BLaER1 (cell line): ENCODE data around the gene DPP10.

Source experiments
- H3K27ac ChIP-seq: shearing (Covaris generic); formaldehyde crosslinking; 2 replicates; pipeline ENCODE4 v1.8.1; 2022
- H3K27me3 ChIP-seq: shearing (Covaris generic); formaldehyde crosslinking; 2 replicates; pipeline ENCODE4 v1.8.1; 2022
- H3K36me3 ChIP-seq: shearing (Covaris generic); formaldehyde crosslinking; 2 replicates; pipeline ENCODE4 v1.8.1; 2022
- H3K4me1 ChIP-seq: shearing (Covaris generic); formaldehyde crosslinking; 2 replicates; pipeline ENCODE4 v1.8.1; 2022
- H3K4me2 ChIP-seq: shearing (Covaris generic); formaldehyde crosslinking; 2 replicates; pipeline ENCODE4 v1.8.1; 2022
- H3K4me3 ChIP-seq: shearing (Covaris generic); formaldehyde crosslinking; 2 replicates; pipeline ENCODE4 v1.8.1; 2022
- H3K9ac ChIP-seq: shearing (Covaris generic); formaldehyde crosslinking; 2 replicates; pipeline ENCODE4 v1.8.1; 2022
- H3K9me3 ChIP-seq: shearing (Covaris generic); formaldehyde crosslinking; 2 replicates; pipeline ENCODE4 v1.8.1; 2022
- H4K20me1 ChIP-seq: shearing (Covaris generic); formaldehyde crosslinking; 2 replicates; pipeline ENCODE4 v1.8.1; 2022
- Cebpa-rat ChIP-seq: shearing (Covaris generic); IDR thresholded peaks from 2 replicates; pipeline ENCODE4 v1.8.1; 2022

Gene DPP10

GRCh38 chr2:115654362-115654761 is 1211.9 kb downstream of the DPP10 start:
- no peak overlapping the region for H3K27ac ChIP-seq
- H3K4me2 ChIP-seq, result no peak overlapping the region
- no peaks in the 10 kb centered on the region for H3K27me3 ChIP-seq
- TF ChIP-seq Cebpa-rat, result no peak
- no peaks in the 10 kb centered on the region for H3K4me1 ChIP-seq
- H3K36me3 ChIP-seq, result no peaks in the 10 kb centered on the region
- no peak overlapping the region for H3K9ac ChIP-seq
- H4K20me1 ChIP-seq, result no peaks in the 10 kb centered on the region
- no peaks in the 10 kb centered on the region for H3K9me3 ChIP-seq
- H3K4me3 ChIP-seq, result no peak overlapping the region

- no peak for TF ChIP-seq Cebpa-rat
- Histone ChIP-seq H3K4me2 (no peak overlapping the region), H3K27ac (no peak overlapping the region), H3K27me3 (no peaks in the 10 kb centered on the region), H3K36me3 (no peaks in the 10 kb centered on the region), H3K4me1 (no peaks in the 10 kb centered on the region), H3K9me3 (peaks cover 14% of the 10 kb centered on the region), H4K20me1 (no peaks in the 10 kb centered on the region), H3K9ac (no peak overlapping the region), H3K4me3 (no peak overlapping the region)
Measured at GRCh38 chr2:115678129-115678528, 1235.7 kb downstream of the DPP10 start.

GRCh38 chr2:115684345-115684744 is 1241.9 kb downstream of the DPP10 start:
- no peaks in the 10 kb centered on the region for H3K27me3 ChIP-seq
- H3K4me3 ChIP-seq, result no peak overlapping the region
- no peaks in the 10 kb centered on the region for H3K4me1 ChIP-seq
- H4K20me1 ChIP-seq, result no peaks in the 10 kb centered on the region
- no peak overlapping the region for H3K9ac ChIP-seq
- H3K4me2 ChIP-seq, result no peak overlapping the region
- no peaks in the 10 kb centered on the region for H3K9me3 ChIP-seq
- no peaks in the 10 kb centered on the region for H3K36me3 ChIP-seq
- TF ChIP-seq Cebpa-rat, result no peak
- no peak overlapping the region for H3K27ac ChIP-seq

- H3K27ac ChIP-seq, result no peak overlapping the region
- H3K4me2 ChIP-seq, result no peak overlapping the region
- TF ChIP-seq Cebpa-rat, result no peak
- no peak overlapping the region for H3K4me3 ChIP-seq
- H3K36me3 ChIP-seq, result no peaks in the 10 kb centered on the region
- H3K9ac ChIP-seq, result no peak overlapping the region
- no peaks in the 10 kb centered on the region for H3K4me1 ChIP-seq
- no peaks in the 10 kb centered on the region for H4K20me1 ChIP-seq
- H3K9me3 ChIP-seq, result peaks cover 4% of the 10 kb centered on the region; the same call in 1 of the 2 replicates
- H3K27me3 ChIP-seq, result no peaks in the 10 kb centered on the region
Measured at GRCh38 chr2:115691409-115691808, 1249.0 kb downstream of the DPP10 start.

GRCh38 chr2:115694651-115695050 is 1252.2 kb downstream of the DPP10 start:
- H3K4me2 ChIP-seq, result no peak overlapping the region
- H3K36me3 ChIP-seq, result no peaks in the 10 kb centered on the region
- H3K27me3 ChIP-seq, result no peaks in the 10 kb centered on the region
- H3K9ac ChIP-seq, result no peak overlapping the region
- no peak for TF ChIP-seq Cebpa-rat
- peaks cover 4% of the 10 kb centered on the region; the same call in 1 of the 2 replicates for H3K9me3 ChIP-seq
- H4K20me1 ChIP-seq, result no peaks in the 10 kb centered on the region
- no peak overlapping the region for H3K4me3 ChIP-seq
- H3K27ac ChIP-seq, result no peak overlapping the region
- no peaks in the 10 kb centered on the region for H3K4me1 ChIP-seq

GRCh38 chr2:115733190-115733775 is 1290.8 kb downstream of the DPP10 start:
- peaks cover 43% of the 10 kb centered on the region for H3K4me1 ChIP-seq
- no peaks in the 10 kb centered on the region for H4K20me1 ChIP-seq
- peak overlapping the region; percentile 65 for H3K4me2 ChIP-seq
- TF ChIP-seq Cebpa-rat, result no peak
- H3K27ac ChIP-seq, result no peak overlapping the region
- H3K4me3 ChIP-seq, result no peak overlapping the region
- no peaks in the 10 kb centered on the region for H3K36me3 ChIP-seq
- H3K9ac ChIP-seq, result no peak overlapping the region
- no peaks in the 10 kb centered on the region for H3K27me3 ChIP-seq
- no peaks in the 10 kb centered on the region for H3K9me3 ChIP-seq

- Histone ChIP-seq H3K4me1 (peaks cover 20% of the 10 kb centered on the region), H3K9me3 (no peaks in the 10 kb centered on the region), H3K36me3 (no peaks in the 10 kb centered on the region), H3K27ac (no peak overlapping the region), H3K27me3 (no peaks in the 10 kb centered on the region), H4K20me1 (no peaks in the 10 kb centered on the region), H3K4me3 (no peak overlapping the region), H3K4me2 (no peak overlapping the region), H3K9ac (no peak overlapping the region)
- TF ChIP-seq Cebpa-rat, result no peak
Measured at GRCh38 chr2:115738111-115738510, 1295.7 kb downstream of the DPP10 start.

- Histone ChIP-seq H3K27me3 (no peaks in the 10 kb centered on the region), H4K20me1 (no peaks in the 10 kb centered on the region), H3K4me2 (no peak overlapping the region), H3K9ac (no peak overlapping the region), H3K36me3 (no peaks in the 10 kb centered on the region), H3K4me1 (peaks cover 5% of the 10 kb centered on the region; the same call in 1 of the 2 replicates), H3K9me3 (no peaks in the 10 kb centered on the region), H3K27ac (no peak overlapping the region), H3K4me3 (no peak overlapping the region)
- TF ChIP-seq Cebpa-rat, result no peak
Measured at GRCh38 chr2:115739574-115739973, 1297.1 kb downstream of the DPP10 start.

- Histone ChIP-seq H3K27ac (no peak overlapping the region), H4K20me1 (no peaks in the 10 kb centered on the region), H3K4me1 (no peaks in the 10 kb centered on the region), H3K9ac (no peak overlapping the region), H3K4me2 (no peak overlapping the region), H3K4me3 (no peak overlapping the region), H3K36me3 (no peaks in the 10 kb centered on the region), H3K9me3 (no peaks in the 10 kb centered on the region), H3K27me3 (no peaks in the 10 kb centered on the region)
- TF ChIP-seq Cebpa-rat, result no peak
Measured at GRCh38 chr2:115746151-115746550, 1303.7 kb downstream of the DPP10 start.

- no peak for TF ChIP-seq Cebpa-rat
- no peak overlapping the region for H3K4me3 ChIP-seq
- H3K36me3 ChIP-seq, result no peaks in the 10 kb centered on the region
- H3K27ac ChIP-seq, result no peak overlapping the region
- H3K4me2 ChIP-seq, result no peak overlapping the region
- no peaks in the 10 kb centered on the region for H3K27me3 ChIP-seq
- no peak overlapping the region for H3K9ac ChIP-seq
- no peaks in the 10 kb centered on the region for H3K4me1 ChIP-seq
- H4K20me1 ChIP-seq, result no peaks in the 10 kb centered on the region
- H3K9me3 ChIP-seq, result no peaks in the 10 kb centered on the region
Measured at GRCh38 chr2:115757286-115757685, 1314.8 kb downstream of the DPP10 start.

- Histone ChIP-seq H3K27me3 (no peaks in the 10 kb centered on the region), H3K9me3 (no peaks in the 10 kb centered on the region), H3K4me2 (no peak overlapping the region), H3K36me3 (no peaks in the 10 kb centered on the region), H3K4me3 (no peak overlapping the region), H3K27ac (no peak overlapping the region), H3K9ac (no peak overlapping the region), H4K20me1 (no peaks in the 10 kb centered on the region), H3K4me1 (no peaks in the 10 kb centered on the region)
- no peak for TF ChIP-seq Cebpa-rat
Measured at GRCh38 chr2:115763601-115764000, 1321.2 kb downstream of the DPP10 start.
